ENCODE data around the gene BPIFB1. TPM values are rescaled to one million over a fixed set of nuclear protein-coding genes. Genes with fewer than 3 reads are reported as not detected.
A peak's percentile ranks its signal among the peaks of the same experiment; 100 is the strongest.

Gene BPIFB1
- total and polyA plus RNA-seq, 2 of the 8 experiments (the other 6 are each of a cell fraction or from before 2014, with no cell fraction given): not detected

DNA sequence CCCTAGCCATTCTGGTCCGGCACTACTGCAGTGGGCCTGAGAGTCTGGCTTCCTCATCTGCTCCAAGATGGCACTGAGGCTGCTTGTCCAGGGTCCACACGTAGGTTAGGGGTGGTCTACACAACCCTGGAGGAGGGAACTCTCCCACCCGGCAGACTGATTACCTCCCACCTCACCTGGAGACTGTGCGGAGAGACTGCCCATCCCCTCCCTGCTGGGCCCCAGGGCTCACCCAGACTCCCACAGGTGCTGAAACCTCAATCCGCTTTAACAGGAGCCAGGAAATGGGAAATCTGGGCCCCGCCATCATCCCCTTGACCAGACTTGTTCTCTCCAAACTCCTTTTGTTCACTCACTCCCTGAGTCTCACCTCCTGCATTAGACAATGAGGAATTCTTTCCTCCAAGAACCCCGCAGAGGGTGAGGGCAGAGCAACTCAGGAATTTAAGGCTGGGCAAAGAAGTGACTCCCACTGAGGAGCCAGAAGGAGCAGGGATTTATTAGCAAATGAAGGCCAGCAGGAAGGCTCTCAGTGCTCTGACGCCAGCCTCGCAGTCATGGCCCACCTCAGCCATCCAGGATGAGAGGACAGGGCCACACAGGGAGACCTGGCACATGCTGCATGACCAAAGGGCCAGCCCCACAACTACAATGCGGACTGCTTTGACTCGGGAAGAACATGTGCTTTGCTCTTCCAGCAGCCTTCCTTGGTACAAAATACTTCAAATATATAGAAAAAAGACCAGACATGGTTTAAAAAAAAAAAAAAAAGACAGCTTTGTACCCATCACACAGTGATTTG, 65.3 kb downstream of the BPIFB1 start:
- H2AK5ac ChIP-seq (ENCODE audit: low read depth, low read length): no peak overlapping the region; the same call in 1 of the 2 replicates
- H2BK120ac ChIP-seq (replicated peaks; ENCODE audit: low read depth, low read length): no peak overlapping the region
- no peak overlapping the region for H2BK20ac ChIP-seq (ENCODE audit: low read length)
- H4K8ac ChIP-seq (ENCODE audit: extremely low read depth, insufficient read depth, low read length): no peak overlapping the region
- no peak overlapping the region for H2BK15ac ChIP-seq (ENCODE audit: low read length)
- DNase-seq (ENCODE audit: low read depth in 1 of 2, low spot score in 2 of 2): no peak
- peaks cover 9 to 15% (median 10%) of the 10 kb centered on the region in 4 experiments; a peak in 6 of 7 replicates for H3K4me1 ChIP-seq (replicated peaks in 1 of 4; ENCODE audit: control insufficient read depth in 3 of 4, insufficient read depth in 4 of 4, low read length in 3 of 4)
- no peaks in the 10 kb centered on the region for H3K9me3 ChIP-seq (ENCODE audit: insufficient read depth in 2 of 2, low read depth in 1 of 2, low read length in 1 of 2)
- H3K9ac ChIP-seq (replicated peaks in 1 of 4; ENCODE audit: extremely low read depth in 1 of 4, low read depth in 3 of 4, low read length in 3 of 4): no peak overlapping the region
- POLR2A ChIA-PET (ENCODE audit: partially characterized antibody): no interaction called here
- H3K23me2 ChIP-seq (ENCODE audit: low read depth, low read length): no peaks in the 10 kb centered on the region
- no peak overlapping the region for H2BK5ac ChIP-seq (ENCODE audit: low read depth, low read length)
- no peak overlapping the region for H3K14ac ChIP-seq (ENCODE audit: insufficient read length)
- no peak overlapping the region; the same call in 1 of the 2 replicates for H2BK12ac ChIP-seq (ENCODE audit: low read depth, low read length)
- H3K4me2 ChIP-seq (ENCODE audit: insufficient read depth in 1 of 2, low read depth in 2 of 2, low read length in 2 of 2): peak overlapping the region in 1 of 2 experiments; percentile 4; a peak in 1 of 4 replicates
- no peak overlapping the region for H3K23ac ChIP-seq (ENCODE audit: insufficient read length)
- H3K79me1 ChIP-seq (ENCODE audit: low read depth, low read length): no peaks in the 10 kb centered on the region
- FAIRE-seq: no peak
- H4K91ac ChIP-seq (replicated peaks; ENCODE audit: insufficient read length, low read length): no peak overlapping the region
- no peak overlapping the region for H3K4ac ChIP-seq (replicated peaks; ENCODE audit: insufficient read length, low read depth, low read length)
- 66% methylated on average over 11 of the region's 11 CpGs; no CpG with 5 or more reads in 1 of the 2 experiments for WGBS, 2 experiments (ENCODE audit: extremely low coverage in 1 of 2, insufficient coverage in 1 of 2, insufficient read length in 1 of 2, insufficient replicate concordance in 2 of 2, low coverage in 1 of 2, low lambda C conversion rate in 2 of 2, missing lambda C conversion rate in 1 of 2)
- peak in 1 of 2 experiments; percentile 4; a peak in 1 of 4 replicates for TF ChIP-seq HDAC2 (IDR thresholded peaks at IDR 0.05; ENCODE audit: borderline replicate concordance in 1 of 2, low read depth in 2 of 2, low read length in 2 of 2)
- TF ChIP-seq TEAD4 (IDR thresholded peaks at IDR 0.05; ENCODE audit: low read depth, low read length): peak; percentile 15; the same call in 1 of the 2 replicates
- TF ChIP-seq, protein P1, sequence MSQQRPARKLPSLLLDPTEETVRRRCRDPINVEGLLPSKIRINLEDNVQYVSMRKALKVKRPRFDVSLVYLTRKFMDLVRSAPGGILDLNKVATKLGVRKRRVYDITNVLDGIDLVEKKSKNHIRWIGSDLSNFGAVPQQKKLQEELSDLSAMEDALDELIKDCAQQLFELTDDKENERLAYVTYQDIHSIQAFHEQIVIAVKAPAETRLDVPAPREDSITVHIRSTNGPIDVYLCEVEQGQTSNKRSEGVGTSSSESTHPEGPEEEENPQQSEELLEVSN (IDR thresholded peaks at IDR 0.05): peak; percentile 49; the same call in 1 of the 2 replicates
- TF ChIP-seq, protein P2, sequence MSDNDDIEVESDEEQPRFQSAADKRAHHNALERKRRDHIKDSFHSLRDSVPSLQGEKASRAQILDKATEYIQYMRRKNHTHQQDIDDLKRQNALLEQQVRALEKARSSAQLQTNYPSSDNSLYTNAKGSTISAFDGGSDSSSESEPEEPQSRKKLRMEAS (IDR thresholded peaks at IDR 0.05): peak; percentile 66; the same call in 1 of the 2 replicates
- no peak for TF ChIP-seq TBP (IDR thresholded peaks at IDR 0.05; ENCODE audit: low read depth, low read length)
- H3K18ac ChIP-seq (ENCODE audit: extremely low read depth, low read length): peak overlapping the region; percentile 24; the same call in 1 of the 2 replicates
- H3K56ac ChIP-seq (replicated peaks; ENCODE audit: insufficient read length, low read depth, low read length): no peak overlapping the region
- no peaks in the 10 kb centered on the region for H3K79me2 ChIP-seq (ENCODE audit: control insufficient read depth in 1 of 2, insufficient read depth in 2 of 2, low read length in 2 of 2)
- CTCF ChIA-PET (ENCODE audit: partially characterized antibody): interaction anchor here (1.1 kb wide), 1 partner anchor 86 kb away, joined by 3 read pairs; no protein-coding TSS in a partner anchor
- H4K5ac ChIP-seq (ENCODE audit: insufficient read length, low read depth, low read length): no peak overlapping the region
- no peaks in the 10 kb centered on the region for H3K36me3 ChIP-seq (ENCODE audit: control insufficient read depth in 2 of 4, insufficient read depth in 4 of 4, low read length in 3 of 4)
- H3K27ac ChIP-seq (ENCODE audit: low read depth, low read length): no peak overlapping the region
- H4K20me1 ChIP-seq (replicated peaks in 1 of 2; ENCODE audit: control insufficient read depth in 1 of 2, insufficient read depth in 2 of 2, low read length in 2 of 2): no peaks in the 10 kb centered on the region
- no peaks in the 10 kb centered on the region for H3K27me3 ChIP-seq (replicated peaks in 1 of 4; ENCODE audit: control insufficient read depth in 3 of 4, extremely low read depth in 1 of 4, insufficient read depth in 3 of 4, low read length in 3 of 4)
- no peak overlapping the region for H3K4me3 ChIP-seq (ENCODE audit: extremely low read depth in 1 of 4, insufficient read depth in 2 of 4, low read depth in 3 of 4, low read length in 4 of 4)
- H2AFZ ChIP-seq (ENCODE audit: low read length): no peak overlapping the region

Data from H1 (cell line).